GM10248 (cell line): ENCODE measurements around the gene DMGDH.

Experiments used
- CTCF ChIA-PET: fragments of 300-600 bp; sonication (Branson Sonifier 250); formaldehyde crosslinking; extraction: SDS; loops from one replicate; lab custom pipeline; 2021; ENCODE audit warnings: antibody characterized with exemption; lab: Yijun Ruan, JAX
- POLR2A ChIA-PET: fragments of 350-650 bp; sonication (Branson Sonifier 250); formaldehyde crosslinking; extraction: SDS; loops from one replicate; lab custom pipeline; 2020; ENCODE audit warnings: antibody characterized with exemption; lab: Yijun Ruan, JAX
- DNase-seq: peaks from one replicate; pipeline ENCODE4 v3.0.0; 2012; ENCODE audit errors: extremely low spot score
- TF ChIP-seq, protein P1 (sequence below): IDR thresholded peaks from 2 replicates; pipeline ENCODE4 v1.5.1; 2012; ENCODE audit warnings: mild to moderate bottlenecking, low read depth; ENCODE audit errors: extremely low read depth, missing control alignments, control extremely low read depth

Gene DMGDH

GRCh38 chr5:78971998-78972397, 97.5 kb downstream of the DMGDH start:
- DNase-seq: no peak
- TF ChIP-seq, protein P1, sequence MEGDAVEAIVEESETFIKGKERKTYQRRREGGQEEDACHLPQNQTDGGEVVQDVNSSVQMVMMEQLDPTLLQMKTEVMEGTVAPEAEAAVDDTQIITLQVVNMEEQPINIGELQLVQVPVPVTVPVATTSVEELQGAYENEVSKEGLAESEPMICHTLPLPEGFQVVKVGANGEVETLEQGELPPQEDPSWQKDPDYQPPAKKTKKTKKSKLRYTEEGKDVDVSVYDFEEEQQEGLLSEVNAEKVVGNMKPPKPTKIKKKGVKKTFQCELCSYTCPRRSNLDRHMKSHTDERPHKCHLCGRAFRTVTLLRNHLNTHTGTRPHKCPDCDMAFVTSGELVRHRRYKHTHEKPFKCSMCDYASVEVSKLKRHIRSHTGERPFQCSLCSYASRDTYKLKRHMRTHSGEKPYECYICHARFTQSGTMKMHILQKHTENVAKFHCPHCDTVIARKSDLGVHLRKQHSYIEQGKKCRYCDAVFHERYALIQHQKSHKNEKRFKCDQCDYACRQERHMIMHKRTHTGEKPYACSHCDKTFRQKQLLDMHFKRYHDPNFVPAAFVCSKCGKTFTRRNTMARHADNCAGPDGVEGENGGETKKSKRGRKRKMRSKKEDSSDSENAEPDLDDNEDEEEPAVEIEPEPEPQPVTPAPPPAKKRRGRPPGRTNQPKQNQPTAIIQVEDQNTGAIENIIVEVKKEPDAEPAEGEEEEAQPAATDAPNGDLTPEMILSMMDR: no peak
- POLR2A ChIA-PET: no interaction called here
- CTCF ChIA-PET: interaction anchor here (1.3 kb wide), 1 partner anchor 162 kb away, joined by 3 read pairs; no protein-coding TSS in a partner anchor

- ChIA-PET POLR2A (no interaction called here), CTCF (no interaction called here)
- TF ChIP-seq, protein P1: no peak
- DNase-seq: no peak
Observed at GRCh38 chr5:78968781-78969180, 100.7 kb downstream of the DMGDH start.

DNA sequence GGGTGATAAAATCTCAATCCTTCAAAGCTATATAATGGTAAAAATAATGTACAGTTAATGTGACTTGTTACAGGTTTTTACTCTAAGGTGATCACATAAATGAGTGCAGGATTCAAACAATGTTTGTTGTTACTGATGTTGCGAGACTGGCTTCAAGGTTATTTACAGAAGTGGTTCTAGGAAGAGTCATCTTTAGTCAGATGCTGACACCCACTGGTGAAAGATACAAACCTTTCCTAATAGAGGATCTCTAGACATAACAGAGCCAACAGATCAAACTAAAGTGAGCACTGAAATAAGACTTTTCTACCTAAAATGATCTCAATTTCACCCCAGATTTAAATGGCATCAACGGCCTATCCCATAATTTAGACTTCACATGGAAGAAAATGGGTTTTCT, 104.6 kb downstream of the DMGDH start:
- TF ChIP-seq, protein P1: peak; percentile 58
- DNase-seq: peak; percentile 44
- CTCF ChIA-PET: interaction anchor here (0.6 to 2.7 kb wide), 20 partner anchors 10 to 644 kb away, joined by 3 to 13 read pairs (median 4); no protein-coding TSS in a partner anchor
- POLR2A ChIA-PET: no interaction called here

DNA sequence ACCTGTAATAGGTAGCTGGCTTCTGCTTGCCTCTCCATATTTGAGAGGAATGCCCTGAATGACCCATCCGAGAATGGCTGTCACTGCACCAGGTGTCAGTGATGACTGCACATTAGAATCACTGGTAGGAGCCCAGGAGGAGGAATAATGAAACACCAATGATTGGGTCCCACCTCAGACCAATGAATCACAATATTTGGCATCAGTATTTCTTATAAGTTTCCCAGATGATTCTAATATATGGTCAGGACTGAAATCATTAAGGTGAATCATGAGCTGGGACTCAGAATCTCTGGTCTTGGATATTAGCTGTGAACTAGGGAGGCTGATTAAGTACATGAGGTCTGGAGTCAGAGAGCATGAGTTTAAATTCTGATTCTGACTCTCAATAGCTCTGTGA, 107.7 kb downstream of the DMGDH start:
- TF ChIP-seq, protein P1: no peak
- DNase-seq: no peak
- CTCF ChIA-PET: interaction anchor here (0.7 to 3.7 kb wide), 5 partner anchors 9 to 63 kb away, joined by 3 to 10 read pairs (median 5); no protein-coding TSS in a partner anchor
- POLR2A ChIA-PET: no interaction called here

- POLR2A ChIA-PET: no interaction called here
- TF ChIP-seq, protein P1: no peak
- no peak for DNase-seq
- CTCF ChIA-PET: interaction anchor here (0.7 to 3.0 kb wide), 3 partner anchors 61 to 209 kb away, joined by 3 to 10 read pairs (median 3); no protein-coding TSS in a partner anchor
Observed at GRCh38 chr5:78959767-78960166, 109.7 kb downstream of the DMGDH start.

DNA sequence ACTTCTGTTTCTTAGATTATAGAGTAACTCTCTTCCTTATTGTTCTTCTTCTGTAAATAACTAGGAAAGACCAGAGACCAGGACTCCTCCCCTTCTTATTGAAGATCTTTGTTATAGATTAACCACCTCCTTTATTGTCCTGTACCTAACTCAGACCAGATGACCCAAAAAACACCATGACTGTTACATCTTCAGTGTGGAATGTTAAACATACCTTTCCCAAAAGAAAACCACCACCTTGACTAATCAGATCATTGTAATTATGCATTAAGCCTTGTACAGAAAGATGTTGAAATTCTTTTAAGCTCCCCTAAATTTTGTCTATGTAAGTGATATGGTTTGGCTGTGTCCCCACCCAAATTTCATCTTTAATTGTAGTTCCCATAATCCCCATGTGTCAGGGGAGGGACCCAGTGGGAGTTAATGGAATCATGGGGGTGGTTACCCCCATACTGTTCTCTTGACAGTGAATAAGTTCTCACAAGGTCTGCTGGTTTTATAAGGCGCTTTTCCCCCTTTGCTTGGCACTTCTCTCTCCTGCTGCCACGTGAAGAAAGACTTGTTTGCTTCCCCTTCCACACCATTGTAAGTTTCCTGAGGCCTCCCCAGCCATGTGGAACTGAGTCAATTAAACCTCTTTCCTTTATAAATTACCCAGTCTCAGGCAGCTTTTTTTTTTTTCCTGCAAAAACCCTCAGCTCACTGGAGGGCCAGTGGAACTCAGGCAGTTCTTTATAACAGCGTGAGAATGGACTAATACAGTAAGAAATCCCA, 110.6 kb downstream of the DMGDH start:
- DNase-seq: no peak
- POLR2A ChIA-PET: no interaction called here
- CTCF ChIA-PET: interaction anchor here (1.7 kb wide), 1 partner anchor 60 kb away, joined by 4 read pairs; no protein-coding TSS in a partner anchor
- TF ChIP-seq, protein P1: no peak
